H9 (cell line): ENCODE data around the gene FLT3. TPM values are rescaled to one million over a fixed set of nuclear protein-coding genes. Genes with fewer than 3 reads are reported as not detected.
A peak's percentile ranks its signal among the peaks of the same experiment; 100 is the strongest.

Experiments used
- DNase-seq: peaks from one replicate; pipeline ENCODE4 v3.0.0-alpha.2; 2017
- H2AFZ ChIP-seq: one replicate; pipeline ENCODE4 v1.6.1; 2013; ENCODE audit warnings: mild to moderate bottlenecking, low read length, control low read depth, moderate library complexity
- H2AK5ac ChIP-seq: 2 replicates; pipeline ENCODE4 v1.6.1; 2013; ENCODE audit warnings: low read length, control low read depth, mixed read lengths; ENCODE audit not compliant: insufficient read length
- H2BK120ac ChIP-seq: one replicate; pipeline ENCODE4 v1.6.1; 2013; ENCODE audit warnings: low read depth, mild to moderate bottlenecking, low read length, control low read depth, inconsistent platforms; ENCODE audit not compliant: poor library complexity, severe bottlenecking
- H2BK12ac ChIP-seq: 2 replicates; pipeline ENCODE4 v1.6.1; 2013; ENCODE audit warnings: low read length, control low read depth, mixed read lengths, low read depth; ENCODE audit not compliant: insufficient read length
- H2BK15ac ChIP-seq: 2 replicates; pipeline ENCODE4 v1.6.1; 2013; ENCODE audit warnings: low read depth, low read length, control low read depth
- H2BK20ac ChIP-seq: one replicate; pipeline ENCODE4 v1.6.1; 2013; ENCODE audit warnings: low read depth, mild to moderate bottlenecking, low read length, control low read depth, inconsistent platforms; ENCODE audit not compliant: poor library complexity, severe bottlenecking
- H2BK5ac ChIP-seq: 2 replicates; pipeline ENCODE4 v1.6.1; 2013; ENCODE audit warnings: low read length, control low read depth, mixed read lengths; ENCODE audit not compliant: insufficient read length
- H3K14ac ChIP-seq: 2 replicates; pipeline ENCODE4 v1.6.1; 2013; ENCODE audit warnings: low read length, control low read depth; ENCODE audit not compliant: insufficient read depth
- H3K18ac ChIP-seq: 2 replicates; pipeline ENCODE4 v1.6.1; 2013; ENCODE audit warnings: low read depth, mild to moderate bottlenecking, mixed read lengths, low read length, control low read depth; ENCODE audit not compliant: insufficient read length
- H3K23ac ChIP-seq: 2 replicates; pipeline ENCODE4 v1.6.1; 2013; ENCODE audit warnings: low read length, control low read depth, mixed read lengths, low read depth; ENCODE audit not compliant: insufficient read length
- H3K23me2 ChIP-seq: 2 replicates; pipeline ENCODE4 v1.6.1; 2013; ENCODE audit warnings: low read depth, mild to moderate bottlenecking, mixed read lengths, low read length, control low read depth; ENCODE audit not compliant: insufficient read length, poor library complexity, severe bottlenecking
- H3K27ac ChIP-seq: 2 replicates; pipeline ENCODE4 v1.5.1; 2013; ENCODE audit warnings: low read length, control low read depth, mixed read lengths, low read depth; ENCODE audit not compliant: insufficient read length
- H3K27me3 ChIP-seq: 2 replicates; pipeline ENCODE4 v1.6.1; 2013; ENCODE audit warnings: low read length, control low read depth, inconsistent platforms; ENCODE audit not compliant: insufficient read depth
- H3K4ac ChIP-seq: 2 replicates; pipeline ENCODE4 v1.6.1; 2013; ENCODE audit warnings: low read depth, mild to moderate bottlenecking, control low read depth, inconsistent platforms, low read length, moderate library complexity
- H3K4me1 ChIP-seq: 2 replicates; pipeline ENCODE4 v1.6.1; 2013; ENCODE audit warnings: low read length, control low read depth, inconsistent platforms; ENCODE audit not compliant: insufficient read depth
- H3K4me2 ChIP-seq: 2 replicates; pipeline ENCODE4 v1.6.1; 2013; ENCODE audit warnings: low read length, control low read depth, mixed read lengths; ENCODE audit not compliant: insufficient read length, insufficient read depth
- H3K56ac ChIP-seq: 2 replicates; pipeline ENCODE4 v1.6.1; 2013; ENCODE audit warnings: low read depth, mild to moderate bottlenecking, mixed read lengths, low read length, control low read depth; ENCODE audit not compliant: insufficient read length
- H3K79me1 ChIP-seq: 2 replicates; pipeline ENCODE4 v1.6.1; 2013; ENCODE audit warnings: low read depth, mild to moderate bottlenecking, moderate library complexity, low read length, control low read depth, inconsistent platforms; ENCODE audit not compliant: insufficient read depth, poor library complexity, severe bottlenecking
- H3K79me2 ChIP-seq: 2 replicates; pipeline ENCODE4 v1.6.1; 2013; ENCODE audit warnings: low read length, control low read depth, inconsistent platforms; ENCODE audit not compliant: insufficient read depth
- H3K9ac ChIP-seq: 2 replicates; pipeline ENCODE4 v1.6.1; 2013; ENCODE audit warnings: low read length, control low read depth, mixed read lengths; ENCODE audit not compliant: insufficient read length; ENCODE audit errors: extremely low read depth
- H3K9me3 ChIP-seq: one replicate; pipeline ENCODE4 v1.6.1; 2013; ENCODE audit warnings: low read depth, low read length, inconsistent platforms; ENCODE audit not compliant: control insufficient read depth
- H3T11ph ChIP-seq: one replicate; pipeline ENCODE4 v1.6.1; 2013; ENCODE audit warnings: mild to moderate bottlenecking, low read length, control low read depth, inconsistent platforms
- H4K20me1 ChIP-seq: one replicate; pipeline ENCODE4 v1.6.1; 2013; ENCODE audit not compliant: control insufficient read depth, insufficient read length, insufficient read depth
- H4K5ac ChIP-seq: 2 replicates; pipeline ENCODE4 v1.6.1; 2013; ENCODE audit warnings: low read depth, mild to moderate bottlenecking, mixed read lengths, low read length, control low read depth; ENCODE audit not compliant: insufficient read length
- H4K8ac ChIP-seq: replicated peaks from 2 replicates; pipeline ENCODE4 v1.6.1; 2013; ENCODE audit warnings: low read length, control low read depth, mixed read lengths, low read depth; ENCODE audit not compliant: insufficient read length
- H4K91ac ChIP-seq: 2 replicates; pipeline ENCODE4 v1.6.1; 2013; ENCODE audit warnings: low read depth, mild to moderate bottlenecking, moderate library complexity, mixed read lengths, low read length, control low read depth; ENCODE audit not compliant: insufficient read length
- H3K27ac Mint-ChIP-seq, 3 experiments: 2 replicates in 2 of 3; 3 replicates in 1 of 3; pipeline ENCODE4 v1.8.0; 2020 to 2021; ENCODE audit warnings: mixed read lengths in 3 of 3, mild to moderate bottlenecking in 1 of 3, moderate library complexity in 1 of 3
- H3K27me3 Mint-ChIP-seq: 2 replicates; pipeline ENCODE4 v1.8.0; 2021; ENCODE audit warnings: low read depth, mild to moderate bottlenecking, moderate library complexity, mixed read lengths
- H3K36me3 Mint-ChIP-seq, 3 experiments: 2 replicates in 2 of 3; 3 replicates in 1 of 3; pipeline ENCODE4 v1.8.0; 2020 to 2021; ENCODE audit warnings: low read depth in 3 of 3, mixed read lengths in 3 of 3; ENCODE audit not compliant: insufficient read depth in 1 of 3
- H3K4me1 Mint-ChIP-seq, 2 experiments: 2 replicates each; pipeline ENCODE4 v1.8.0; 2020; ENCODE audit warnings: mixed read lengths in 2 of 2
- H3K4me3 Mint-ChIP-seq, 2 experiments: 2 replicates in 1 of 2; 3 replicates in 1 of 2; pipeline ENCODE4 v1.8.0; 2020 to 2021; ENCODE audit warnings: mild to moderate bottlenecking in 2 of 2, mixed read lengths in 2 of 2, moderate library complexity in 1 of 2
- H3K9me3 Mint-ChIP-seq, 2 experiments: 2 replicates in 1 of 2; 3 replicates in 1 of 2; pipeline ENCODE4 v1.8.0; 2020; ENCODE audit warnings: mild to moderate bottlenecking in 2 of 2, mixed read lengths in 2 of 2, moderate library complexity in 1 of 2
- CTCF ChIP-seq: fragments of 200-600 bp; sonication (generic); conservative IDR thresholded peaks from 3 replicates; pipeline ENCODE4 v1.8.0; 2021; ENCODE audit warnings: antibody characterized with exemption, mild to moderate bottlenecking
- WGBS: extraction: QIAGEN DNeasy Blood & Tissue Kit; methylation state at CpG from one replicate; pipeline ENCODE4 v1.1.7; 2013; ENCODE audit warnings: missing lambda C conversion rate, low lambda C conversion rate, mixed read lengths; ENCODE audit not compliant: insufficient read length; ENCODE audit errors: extremely low coverage; 5-methylcytosine and 5-hydroxymethylcytosine counted together
- total RNA-seq: library from RNA; stranded (reverse); gene quantifications from 2 replicates; pipeline ENCODE4 v1.2.1, GENCODE V29; 2021

FLT3 gene
- total RNA-seq, 1 experiment from 2014 or later = 0.44 TPM

GRCh38 chr13:27954406-27954851 is 145.9 kb downstream of the FLT3 start:
- Histone ChIP-seq H3K27ac (no peak overlapping the region), H2BK12ac (no peak overlapping the region), H3K79me2 (no peaks in the 10 kb centered on the region), H2AFZ (no peak overlapping the region), H4K8ac (no peak overlapping the region), H2AK5ac (no peak overlapping the region), H3K14ac (no peak overlapping the region), H2BK15ac (no peak overlapping the region; the same call in 1 of the 2 replicates), H3K23me2 (peaks cover 7% of the 10 kb centered on the region), H3K9ac (no peak overlapping the region), H4K91ac (no peak overlapping the region), H3K56ac (no peak overlapping the region), H3K4me2 (peak overlapping the region; percentile 65), H2BK120ac (no peak overlapping the region), H3K9me3 (no peaks in the 10 kb centered on the region), H3K4me1 (no peaks in the 10 kb centered on the region; the same call in 1 of the 2 replicates), H3K27me3 (peaks cover 71% of the 10 kb centered on the region), H4K5ac (no peak overlapping the region), H3K79me1 (no peaks in the 10 kb centered on the region), H2BK5ac (no peak overlapping the region), H3K4ac (no peak overlapping the region), H3K23ac (no peak overlapping the region), H3K18ac (no peak overlapping the region), H2BK20ac (no peak overlapping the region), H4K20me1 (no peaks in the 10 kb centered on the region), H3T11ph (no peak overlapping the region)
- Mint-ChIP-seq H3K36me3 (no peaks in the 10 kb centered on the region), H3K4me3 (peak overlapping the region in 1 of 2 experiments; percentile 79; a peak in 3 of 5 replicates), H3K27ac (no peak overlapping the region), H3K9me3 (peaks cover 5 to 11% of the 10 kb centered on the region in 2 experiments; a peak in 3 of 5 replicates), H3K27me3 (peaks cover 98% of the 10 kb centered on the region), H3K4me1 (peaks cover 0 to 9% of the 10 kb centered on the region in 2 experiments; a peak in 2 of 4 replicates)
- no peak for TF ChIP-seq CTCF
- WGBS = no CpG with 5 or more reads among the region's 56 CpGs
- peak; percentile 66 for DNase-seq
